GM18517 (cell line): ENCODE results near the gene TCHP.
"Not testable (repeated sequence)": the region's sequence is repeated elsewhere in the genome, so short reads cannot be mapped to it uniquely, and the experiment has no call there.

ENCODE experiments used
- ATAC-seq: cut with Tn5 transposase; IDR thresholded peaks from one replicate; pipeline ENCODE4 v1.9.1; 2021; ENCODE audit warnings: mild to moderate bottlenecking, moderate library complexity; ENCODE audit not compliant: unreplicated experiment

The TCHP gene

GRCh38 chr12:109899783-109900751 lies at the start of gene TCHP:
Gene TCHP, plus strand, starts transcription at chr12:109900274. Its CDS starts 2,753 bp downstream, at chr12:109903027.
- ATAC-seq: no peak

- ATAC-seq: not testable (repeated sequence)
Observed at GRCh38 chr12:109850518-109850917, 49.6 kb upstream of the TCHP start.

- no peak for ATAC-seq
Observed at GRCh38 chr12:109855377-109855776, 44.7 kb upstream of the TCHP start.

- ATAC-seq: no peak
Observed at GRCh38 chr12:109857715-109858114, 42.4 kb upstream of the TCHP start.

- no peak for ATAC-seq
Observed at GRCh38 chr12:109858764-109859163, 41.3 kb upstream of the TCHP start.

- ATAC-seq: no peak
Observed at GRCh38 chr12:109860977-109861376, 39.1 kb upstream of the TCHP start.

GRCh38 chr12:109861689-109862314 lies 38.3 kb upstream of the TCHP start:
- ATAC-seq: no peak

GRCh38 chr12:109862491-109862890 lies 37.6 kb upstream of the TCHP start:
- not testable (repeated sequence) for ATAC-seq

GRCh38 chr12:109863847-109864712 lies 36.0 kb upstream of the TCHP start:
- ATAC-seq: no peak

GRCh38 chr12:109864916-109865315 lies 35.2 kb upstream of the TCHP start:
- no peak for ATAC-seq

GRCh38 chr12:109868182-109869051 lies 31.7 kb upstream of the TCHP start:
- ATAC-seq: no peak

- ATAC-seq: no peak
Observed at GRCh38 chr12:109870648-109871047, 29.4 kb upstream of the TCHP start.

- no peak for ATAC-seq
Observed at GRCh38 chr12:109871668-109872314, 28.3 kb upstream of the TCHP start.

- ATAC-seq: no peak
Observed at GRCh38 chr12:109873653-109874052, 26.4 kb upstream of the TCHP start.

GRCh38 chr12:109875572-109876131 lies 24.4 kb upstream of the TCHP start:
- no peak for ATAC-seq

GRCh38 chr12:109876406-109876805 lies 23.7 kb upstream of the TCHP start:
- ATAC-seq: no peak

- no peak for ATAC-seq
Observed at GRCh38 chr12:109877504-109878246, 22.4 kb upstream of the TCHP start.

GRCh38 chr12:109878247-109878625 lies 21.8 kb upstream of the TCHP start:
- no peak for ATAC-seq

GRCh38 chr12:109878749-109879148 lies 21.3 kb upstream of the TCHP start:
- ATAC-seq: no peak
